AG04449 (cell line): Measurements from ENCODE around the gene DISC1.
A peak's percentile ranks its signal among the peaks of the same experiment; 100 is the strongest.
"Not testable (repeated sequence)": the region's sequence is repeated elsewhere in the genome, so short reads cannot be mapped to it uniquely, and the experiment has no call there.

ENCODE experiments used
- CTCF ChIA-PET: fragments of 350-600 bp; formaldehyde crosslinking; extraction: SDS; loops from one replicate; lab custom pipeline; 2021; ENCODE audit warnings: antibody characterized with exemption; lab: Yijun Ruan, JAX
- POLR2A ChIA-PET: fragments of 400-600, 350-600 bp; formaldehyde crosslinking; extraction: SDS; loops from one replicate; lab custom pipeline; 2020; ENCODE audit warnings: antibody characterized with exemption, inconsistent platforms; lab: Yijun Ruan, JAX
- DNase-seq: peaks from one replicate; pipeline ENCODE4 v3.0.0-alpha.2; 2010; ENCODE audit warnings: low read depth, low spot score
- H3K4me3 ChIP-seq: 2 replicates; pipeline ENCODE4 v1.5.1; 2011; ENCODE audit warnings: low read depth, mild to moderate bottlenecking, control low read depth, low read length
- CTCF ChIP-seq: IDR thresholded peaks from one replicate; pipeline ENCODE4 v1.5.1; 2011; ENCODE audit warnings: mild to moderate bottlenecking, moderate library complexity, low read length, control low read depth, inconsistent platforms; ENCODE audit not compliant: insufficient read depth; ENCODE audit errors: missing control alignments

Gene DISC1

GRCh38 chr1:231630558-231631205 lies 4.1 kb downstream of the DISC1 start:
- ChIA-PET CTCF (interaction anchor here (0.8 kb wide), 1 partner anchor 271 kb away, joined by 3 read pairs; no protein-coding TSS in a partner anchor), POLR2A (interaction anchor here (0.6 kb wide), 1 partner anchor 45 kb away, joined by 5 read pairs; no protein-coding TSS in a partner anchor)
- peak; percentile 59 for DNase-seq
- H3K4me3 ChIP-seq = no peak overlapping the region
- no peak for TF ChIP-seq CTCF

GRCh38 chr1:231631717-231632116 lies 5.1 kb downstream of the DISC1 start:
- POLR2A ChIA-PET = no interaction called here
- TF ChIP-seq CTCF = no peak
- no peak overlapping the region for H3K4me3 ChIP-seq
- CTCF ChIA-PET = no interaction called here
- no peak for DNase-seq

- ChIA-PET CTCF (no interaction called here), POLR2A (no interaction called here)
- H3K4me3 ChIP-seq = no peak overlapping the region
- no peak for DNase-seq
- TF ChIP-seq CTCF = no peak
These were observed 5.5 kb downstream of the DISC1 start for GRCh38 chr1:231632119-231632518.

- ChIA-PET POLR2A (no interaction called here), CTCF (interaction anchor here (0.8 to 0.9 kb wide), 2 partner anchors 9 to 122 kb away, joined by 3 to 4 read pairs; no protein-coding TSS in a partner anchor)
- H3K4me3 ChIP-seq = no peak overlapping the region
- DNase-seq = no peak
- TF ChIP-seq CTCF = no peak
These were observed 7.9 kb downstream of the DISC1 start for GRCh38 chr1:231634323-231635013.

GRCh38 chr1:231636157-231636556 lies 9.6 kb downstream of the DISC1 start:
- ChIA-PET POLR2A (no interaction called here), CTCF (interaction anchor here (0.6 to 1.2 kb wide), 2 partner anchors 45 to 230 kb away, joined by 3 read pairs; no protein-coding TSS in a partner anchor)
- no peak for TF ChIP-seq CTCF
- no peak overlapping the region for H3K4me3 ChIP-seq
- peak; percentile 28 for DNase-seq

GRCh38 chr1:231636922-231637321 lies 10.3 kb downstream of the DISC1 start:
- H3K4me3 ChIP-seq, POLR2A ChIA-PET, DNase-seq, CTCF ChIA-PET: not testable (repeated sequence)
